ENCODE results near the gene CHL1. TPM values are rescaled to one million over a fixed set of nuclear protein-coding genes. Genes with fewer than 3 reads are reported as not detected.

The CHL1 gene
- polyA plus RNA-seq, 2 of the 4 experiments (the other 2 are of a cell fraction), result 0.05 TPM; not detected in 1

GRCh38 chr3:418239-418929 lies 221.8 kb downstream of the CHL1 start:
- CTCF ChIA-PET, result no interaction called here
- POLR2A ChIA-PET, result no interaction called here
- TF ChIP-seq CBX8 (IDR thresholded peaks at IDR 0.05), result no peak
- TF ChIP-seq CHD2 (IDR thresholded peaks at IDR 0.05; ENCODE audit: low read length, partially characterized antibody), result no peak
- no peak for TF ChIP-seq HDAC2 (IDR thresholded peaks at IDR 0.05)
- TF ChIP-seq NR3C1 (IDR thresholded peaks at IDR 0.05), result no peak
- TF ChIP-seq JUNB (IDR thresholded peaks at IDR 0.05), result no peak
- TF ChIP-seq PHF8 (IDR thresholded peaks at IDR 0.05; ENCODE audit: borderline replicate concordance, low read depth), result no peak
- TF ChIP-seq KDM1A (IDR thresholded peaks at IDR 0.05; ENCODE audit: low read depth), result no peak
- TF ChIP-seq, protein P1, sequence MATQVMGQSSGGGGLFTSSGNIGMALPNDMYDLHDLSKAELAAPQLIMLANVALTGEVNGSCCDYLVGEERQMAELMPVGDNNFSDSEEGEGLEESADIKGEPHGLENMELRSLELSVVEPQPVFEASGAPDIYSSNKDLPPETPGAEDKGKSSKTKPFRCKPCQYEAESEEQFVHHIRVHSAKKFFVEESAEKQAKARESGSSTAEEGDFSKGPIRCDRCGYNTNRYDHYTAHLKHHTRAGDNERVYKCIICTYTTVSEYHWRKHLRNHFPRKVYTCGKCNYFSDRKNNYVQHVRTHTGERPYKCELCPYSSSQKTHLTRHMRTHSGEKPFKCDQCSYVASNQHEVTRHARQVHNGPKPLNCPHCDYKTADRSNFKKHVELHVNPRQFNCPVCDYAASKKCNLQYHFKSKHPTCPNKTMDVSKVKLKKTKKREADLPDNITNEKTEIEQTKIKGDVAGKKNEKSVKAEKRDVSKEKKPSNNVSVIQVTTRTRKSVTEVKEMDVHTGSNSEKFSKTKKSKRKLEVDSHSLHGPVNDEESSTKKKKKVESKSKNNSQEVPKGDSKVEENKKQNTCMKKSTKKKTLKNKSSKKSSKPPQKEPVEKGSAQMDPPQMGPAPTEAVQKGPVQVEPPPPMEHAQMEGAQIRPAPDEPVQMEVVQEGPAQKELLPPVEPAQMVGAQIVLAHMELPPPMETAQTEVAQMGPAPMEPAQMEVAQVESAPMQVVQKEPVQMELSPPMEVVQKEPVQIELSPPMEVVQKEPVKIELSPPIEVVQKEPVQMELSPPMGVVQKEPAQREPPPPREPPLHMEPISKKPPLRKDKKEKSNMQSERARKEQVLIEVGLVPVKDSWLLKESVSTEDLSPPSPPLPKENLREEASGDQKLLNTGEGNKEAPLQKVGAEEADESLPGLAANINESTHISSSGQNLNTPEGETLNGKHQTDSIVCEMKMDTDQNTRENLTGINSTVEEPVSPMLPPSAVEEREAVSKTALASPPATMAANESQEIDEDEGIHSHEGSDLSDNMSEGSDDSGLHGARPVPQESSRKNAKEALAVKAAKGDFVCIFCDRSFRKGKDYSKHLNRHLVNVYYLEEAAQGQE (IDR thresholded peaks at IDR 0.05), result no peak
- TF ChIP-seq CEBPB (IDR thresholded peaks at IDR 0.05), result no peak
- TF ChIP-seq TP53 (CRISPR knock-in tag; IDR thresholded peaks at IDR 0.05), result no peak
- no peak for TF ChIP-seq FOSL2 (IDR thresholded peaks at IDR 0.05)
- TF ChIP-seq FOSL2 (CRISPR knock-in tag; IDR thresholded peaks at IDR 0.05), result no peak
- TF ChIP-seq, protein P2, sequence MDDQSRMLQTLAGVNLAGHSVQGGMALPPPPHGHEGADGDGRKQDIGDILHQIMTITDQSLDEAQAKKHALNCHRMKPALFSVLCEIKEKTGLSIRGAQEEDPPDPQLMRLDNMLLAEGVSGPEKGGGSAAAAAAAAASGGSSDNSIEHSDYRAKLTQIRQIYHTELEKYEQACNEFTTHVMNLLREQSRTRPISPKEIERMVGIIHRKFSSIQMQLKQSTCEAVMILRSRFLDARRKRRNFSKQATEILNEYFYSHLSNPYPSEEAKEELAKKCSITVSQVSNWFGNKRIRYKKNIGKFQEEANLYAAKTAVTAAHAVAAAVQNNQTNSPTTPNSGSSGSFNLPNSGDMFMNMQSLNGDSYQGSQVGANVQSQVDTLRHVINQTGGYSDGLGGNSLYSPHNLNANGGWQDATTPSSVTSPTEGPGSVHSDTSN (IDR thresholded peaks at IDR 0.05), result no peak
- TF ChIP-seq, protein P3, sequence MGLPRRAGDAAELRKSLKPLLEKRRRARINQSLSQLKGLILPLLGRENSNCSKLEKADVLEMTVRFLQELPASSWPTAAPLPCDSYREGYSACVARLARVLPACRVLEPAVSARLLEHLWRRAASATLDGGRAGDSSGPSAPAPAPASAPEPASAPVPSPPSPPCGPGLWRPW (IDR thresholded peaks at IDR 0.05), result no peak
- no peak for TF ChIP-seq EP300 (IDR thresholded peaks at IDR 0.05)
- no peak for TF ChIP-seq CBX2 (IDR thresholded peaks at IDR 0.05; ENCODE audit: borderline replicate concordance, low read depth)
- FAIRE-seq (no peak), DNase-seq (ENCODE audit: low read depth in 1 of 2, low spot score in 1 of 2) (no peak), ATAC-seq (no peak)
- H3K4me3 ChIP-seq, result no peak overlapping the region
- H3K4me1 ChIP-seq, result no peaks in the 10 kb centered on the region
- no peak overlapping the region for H3K27ac ChIP-seq
- 26% methylated on average over 7 of the region's 7 CpGs for WGBS (ENCODE audit: missing lambda C conversion rate)
- no peak overlapping the region for H3K4me2 ChIP-seq
- 0 out of 3 replicates have a peak, but pooled peaks cover 2% of the 10 kb centered on the region for H3K9me3 ChIP-seq

- H3K4me1 ChIP-seq, result peaks cover 4% of the 10 kb centered on the region; the same call in 2 of the 3 replicates
- CTCF ChIA-PET, result no interaction called here
- H3K27ac ChIP-seq, result no peak overlapping the region
- POLR2A ChIA-PET, result no interaction called here
- WGBS (ENCODE audit: missing lambda C conversion rate), result 30% methylated on average over 5 of the region's 5 CpGs
- no peak for TF ChIP-seq NFE2L2 (conservative IDR thresholded peaks at IDR 0.05; ENCODE audit: low read length)
- TF ChIP-seq, protein P4, sequence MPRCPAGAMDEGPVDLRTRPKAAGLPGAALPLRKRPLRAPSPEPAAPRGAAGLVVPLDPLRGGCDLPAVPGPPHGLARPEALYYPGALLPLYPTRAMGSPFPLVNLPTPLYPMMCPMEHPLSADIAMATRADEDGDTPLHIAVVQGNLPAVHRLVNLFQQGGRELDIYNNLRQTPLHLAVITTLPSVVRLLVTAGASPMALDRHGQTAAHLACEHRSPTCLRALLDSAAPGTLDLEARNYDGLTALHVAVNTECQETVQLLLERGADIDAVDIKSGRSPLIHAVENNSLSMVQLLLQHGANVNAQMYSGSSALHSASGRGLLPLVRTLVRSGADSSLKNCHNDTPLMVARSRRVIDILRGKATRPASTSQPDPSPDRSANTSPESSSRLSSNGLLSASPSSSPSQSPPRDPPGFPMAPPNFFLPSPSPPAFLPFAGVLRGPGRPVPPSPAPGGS (IDR thresholded peaks at IDR 0.05), result no peak
- no peak for TF ChIP-seq HOXB5 (CRISPR knock-in tag; IDR thresholded peaks at IDR 0.05)
- ATAC-seq (no peak), FAIRE-seq (no peak), DNase-seq (ENCODE audit: low read depth in 1 of 2, low spot score in 1 of 2) (no peak)
- H3K4me3 ChIP-seq, result no peak overlapping the region
- H3K9me3 ChIP-seq, result 0 out of 3 replicates have a peak, but pooled peaks cover 2% of the 10 kb centered on the region
- H3K4me2 ChIP-seq, result no peak overlapping the region
These were observed 224.0 kb downstream of the CHL1 start for GRCh38 chr3:420584-420983.

Data from A549 (cell line).